ENCODE results near the gene ADCY10.

DNA sequence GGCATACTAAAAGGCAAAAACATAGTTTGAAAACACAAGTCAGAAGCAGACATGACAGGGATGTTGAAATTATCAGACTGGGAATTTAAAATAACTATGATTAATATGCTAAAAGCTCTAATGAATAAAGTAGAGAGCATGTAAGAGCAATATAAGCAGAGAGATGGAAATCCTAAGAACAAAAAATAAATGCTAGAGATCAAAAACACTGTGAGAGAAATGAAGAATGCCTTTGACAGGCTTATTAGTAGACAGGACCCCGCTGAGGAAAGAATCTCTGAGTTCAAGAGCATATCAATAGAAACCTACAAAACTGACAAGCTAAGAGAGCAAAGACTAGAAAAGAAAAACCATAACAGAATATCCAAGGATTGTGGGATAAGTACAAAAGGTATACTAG is 98.3 kb downstream of the ADCY10 start:
- TF ChIP-seq RBFOX2 (IDR thresholded peaks at IDR 0.05; ENCODE audit: low read depth, low read length) (no peak), MAZ (CRISPR knock-in tag; conservative IDR thresholded peaks at IDR 0.05 in 1 of 2, IDR thresholded peaks at IDR 0.05 in 1 of 2) (no peak), CEBPG (CRISPR knock-in tag; IDR thresholded peaks at IDR 0.05) (no peak), CEBPG (tag; conservative IDR thresholded peaks at IDR 0.05 in 1 of 2, IDR thresholded peaks at IDR 0.05 in 1 of 2) (no peak), EP400 (IDR thresholded peaks at IDR 0.05) (no peak), KDM5B (IDR thresholded peaks at IDR 0.05; ENCODE audit: insufficient replicate concordance, low read depth, low read length) (no peak), ELF4 (CRISPR knock-in tag; IDR thresholded peaks at IDR 0.05) (no peak)
- TF ChIP-seq, protein P1, sequence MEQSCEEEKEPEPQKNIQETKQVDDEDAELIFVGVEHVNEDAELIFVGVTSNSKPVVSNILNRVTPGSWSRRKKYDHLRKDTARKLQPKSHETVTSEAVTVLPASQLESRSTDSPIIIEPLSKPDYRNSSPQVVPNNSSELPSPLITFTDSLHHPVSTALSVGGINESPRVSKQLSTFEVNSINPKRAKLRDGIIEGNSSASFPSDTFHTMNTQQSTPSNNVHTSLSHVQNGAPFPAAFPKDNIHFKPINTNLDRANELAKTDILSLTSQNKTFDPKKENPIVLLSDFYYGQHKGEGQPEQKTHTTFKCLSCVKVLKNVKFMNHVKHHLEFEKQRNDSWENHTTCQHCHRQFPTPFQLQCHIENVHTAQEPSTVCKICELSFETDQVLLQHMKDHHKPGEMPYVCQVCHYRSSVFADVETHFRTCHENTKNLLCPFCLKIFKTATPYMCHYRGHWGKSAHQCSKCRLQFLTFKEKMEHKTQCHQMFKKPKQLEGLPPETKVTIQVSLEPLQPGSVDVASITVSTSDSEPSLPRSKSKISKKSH (CRISPR knock-in tag; IDR thresholded peaks at IDR 0.05), result peak; percentile 84
- TF ChIP-seq, protein P2, sequence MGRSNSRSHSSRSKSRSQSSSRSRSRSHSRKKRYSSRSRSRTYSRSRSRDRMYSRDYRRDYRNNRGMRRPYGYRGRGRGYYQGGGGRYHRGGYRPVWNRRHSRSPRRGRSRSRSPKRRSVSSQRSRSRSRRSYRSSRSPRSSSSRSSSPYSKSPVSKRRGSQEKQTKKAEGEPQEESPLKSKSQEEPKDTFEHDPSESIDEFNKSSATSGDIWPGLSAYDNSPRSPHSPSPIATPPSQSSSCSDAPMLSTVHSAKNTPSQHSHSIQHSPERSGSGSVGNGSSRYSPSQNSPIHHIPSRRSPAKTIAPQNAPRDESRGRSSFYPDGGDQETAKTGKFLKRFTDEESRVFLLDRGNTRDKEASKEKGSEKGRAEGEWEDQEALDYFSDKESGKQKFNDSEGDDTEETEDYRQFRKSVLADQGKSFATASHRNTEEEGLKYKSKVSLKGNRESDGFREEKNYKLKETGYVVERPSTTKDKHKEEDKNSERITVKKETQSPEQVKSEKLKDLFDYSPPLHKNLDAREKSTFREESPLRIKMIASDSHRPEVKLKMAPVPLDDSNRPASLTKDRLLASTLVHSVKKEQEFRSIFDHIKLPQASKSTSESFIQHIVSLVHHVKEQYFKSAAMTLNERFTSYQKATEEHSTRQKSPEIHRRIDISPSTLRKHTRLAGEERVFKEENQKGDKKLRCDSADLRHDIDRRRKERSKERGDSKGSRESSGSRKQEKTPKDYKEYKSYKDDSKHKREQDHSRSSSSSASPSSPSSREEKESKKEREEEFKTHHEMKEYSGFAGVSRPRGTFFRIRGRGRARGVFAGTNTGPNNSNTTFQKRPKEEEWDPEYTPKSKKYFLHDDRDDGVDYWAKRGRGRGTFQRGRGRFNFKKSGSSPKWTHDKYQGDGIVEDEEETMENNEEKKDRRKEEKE (IDR thresholded peaks at IDR 0.05; ENCODE audit: borderline replicate concordance in 1 of 2, control insufficient read depth in 1 of 2, low read depth in 2 of 2, low read length in 1 of 2), result no peak
- TF ChIP-seq, protein P3, sequence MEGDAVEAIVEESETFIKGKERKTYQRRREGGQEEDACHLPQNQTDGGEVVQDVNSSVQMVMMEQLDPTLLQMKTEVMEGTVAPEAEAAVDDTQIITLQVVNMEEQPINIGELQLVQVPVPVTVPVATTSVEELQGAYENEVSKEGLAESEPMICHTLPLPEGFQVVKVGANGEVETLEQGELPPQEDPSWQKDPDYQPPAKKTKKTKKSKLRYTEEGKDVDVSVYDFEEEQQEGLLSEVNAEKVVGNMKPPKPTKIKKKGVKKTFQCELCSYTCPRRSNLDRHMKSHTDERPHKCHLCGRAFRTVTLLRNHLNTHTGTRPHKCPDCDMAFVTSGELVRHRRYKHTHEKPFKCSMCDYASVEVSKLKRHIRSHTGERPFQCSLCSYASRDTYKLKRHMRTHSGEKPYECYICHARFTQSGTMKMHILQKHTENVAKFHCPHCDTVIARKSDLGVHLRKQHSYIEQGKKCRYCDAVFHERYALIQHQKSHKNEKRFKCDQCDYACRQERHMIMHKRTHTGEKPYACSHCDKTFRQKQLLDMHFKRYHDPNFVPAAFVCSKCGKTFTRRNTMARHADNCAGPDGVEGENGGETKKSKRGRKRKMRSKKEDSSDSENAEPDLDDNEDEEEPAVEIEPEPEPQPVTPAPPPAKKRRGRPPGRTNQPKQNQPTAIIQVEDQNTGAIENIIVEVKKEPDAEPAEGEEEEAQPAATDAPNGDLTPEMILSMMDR (IDR thresholded peaks at IDR 0.05 in 2 of 3, conservative IDR thresholded peaks at IDR 0.05 in 1 of 3; ENCODE audit: insufficient read depth in 2 of 3, low read depth in 1 of 3, low read length in 3 of 3), result no peak
